Stomach (tissue), 9 donors: ENCODE data around the gene CRTC1. TPM values are rescaled to one million over a fixed set of nuclear protein-coding genes. Genes with fewer than 3 reads are reported as not detected.
A peak's percentile ranks its signal among the peaks of the same experiment; 100 is the strongest.
"Not testable (repeated sequence)": the region's sequence is repeated elsewhere in the genome, so short reads cannot be mapped to it uniquely, and the experiment has no call there.

Source experiments
- DNase-seq, 2 donors: peaks; one replicate each; pipeline versions ENCODE4 v3.0.0 to v3.0.0-alpha.2; 2013 to 2019
- H3K27ac ChIP-seq, 5 donors: fragments of 200-600 bp in 4 of 5; sonication (generic) in 4 of 5; one replicate each; pipeline ENCODE4 v1.5.1; 2013 to 2019; ENCODE audit warnings: mild to moderate bottlenecking in 1 of 5, moderate library complexity in 1 of 5
- H3K27me3 ChIP-seq, 3 donors: fragments of 200-600 bp; sonication (generic); one replicate each; pipeline ENCODE4 v1.5.1; 2017 to 2019; ENCODE audit warnings: mixed run types in 1 of 3
- H3K36me3 ChIP-seq, 4 donors: fragments of 200-600 bp; sonication (generic); 1 replicate in 3 of 4; 2 replicates in 1 of 4; pipeline ENCODE4 v1.5.1; 2016 to 2019
- H3K4me1 ChIP-seq, 4 donors: fragments of 200-600 bp; sonication (generic); one replicate each; pipeline ENCODE4 v1.5.1; 2016 to 2019
- H3K4me3 ChIP-seq, 4 donors: fragments of 200-600 bp; sonication (generic) in 3 of 4; one replicate each; pipeline ENCODE4 v1.5.1; 2016 to 2019; ENCODE audit warnings: mild to moderate bottlenecking in 1 of 4
- H3K9me3 ChIP-seq, 4 donors: fragments of 200-600 bp; sonication (generic); one replicate each; pipeline ENCODE4 v1.5.1; 2016 to 2019
- CTCF ChIP-seq, 7 experiments: fragments of 450-650 bp in 4 of 7; fragments of 200-600 bp in 3 of 7; sonication (generic) in 3 of 7; IDR thresholded peaks; one replicate each; pipeline ENCODE4 v1.5.1; 2016 to 2019; ENCODE audit warnings: antibody characterized with exemption in 7 of 7, control low read depth in 2 of 7, mild to moderate bottlenecking in 1 of 7
- EP300 ChIP-seq: sonication (generic); formaldehyde crosslinking; IDR thresholded peaks from one replicate; pipeline ENCODE4 v1.6.1; 2017; ENCODE audit warnings: antibody characterized with exemption
- POLR2A ChIP-seq, 4 donors: fragments of 450-650 bp; IDR thresholded peaks; one replicate each; pipeline ENCODE4 v1.6.1; 2016; ENCODE audit warnings: antibody characterized with exemption in 4 of 4, control low read depth in 2 of 4, mild to moderate bottlenecking in 1 of 4, moderate library complexity in 1 of 4
- POLR2AphosphoS5 ChIP-seq, 3 donors: sonication (generic); formaldehyde crosslinking; IDR thresholded peaks; one replicate each; pipeline ENCODE4 v1.6.1; 2016; ENCODE audit warnings: antibody characterized with exemption in 3 of 3
- WGBS, 5 donors: extraction: QIAGEN DNeasy Blood & Tissue Kit in 3 of 5; methylation state at CpG; one replicate each; pipeline versions ENCODE4 v1.1.5 to v1.1.7; 2013 to 2018; 5-methylcytosine and 5-hydroxymethylcytosine counted together
- intact Hi-C: fragments of 100-400 bp; cut with DNase I; formaldehyde crosslinking; loops from one replicate; pipeline ENCODE4 v1.15.1; 2023; ENCODE audit warnings: low total_unique reads
- polyA plus RNA-seq, 3 donors: library from polyadenylated mRNA; stranded (reverse); fragments of 200-250 nt; gene quantifications; one replicate each; pipeline ENCODE4 v1.2.3, GENCODE V29; 2013
- total RNA-seq, 5 donors: library from RNA; depleted of rRNA; stranded (reverse); fragments of >200 nt; gene quantifications; one replicate each; pipeline versions ENCODE4 v1.1.0 to v1.2.3, GENCODE V29; 2014 to 2016
- donor health status: healthy with polysubstance abuse.
- donor health status: Bipolar disorder and iron deficiency.
- donor health status: healthy.

CRTC1 gene
- total and polyA plus RNA-seq, 8 donors: 4.2 to 28.0 (median 4.6) TPM; not detected in 1

GRCh38 chr19:18725841-18726770 lies 42.6 kb downstream of the CRTC1 start:
- WGBS, 5 donors: 77 to 89% (median 87%) methylated on average over 15 to 30 of the region's 30 CpGs
- peaks cover 1 to 16% (median 9%) of the 10 kb centered on the region in 4 donors for H3K4me1 ChIP-seq
- no peaks in the 10 kb centered on the region for H3K27me3 ChIP-seq
- H3K4me3 ChIP-seq: no peak overlapping the region
- TF ChIP-seq POLR2A (IDR thresholded peaks at IDR 0.05): no peak
- TF ChIP-seq CTCF (IDR thresholded peaks at IDR 0.05): no peak
- TF ChIP-seq EP300: no peak
- TF ChIP-seq POLR2AphosphoS5 (IDR thresholded peaks at IDR 0.05): peak; percentile 8 to 33 (median 30)
- intact Hi-C loops: no loop called here
- peak in 1 of 2 donors; percentile 22 for DNase-seq
- no peaks in the 10 kb centered on the region for H3K9me3 ChIP-seq
- H3K27ac ChIP-seq: peak overlapping the region in 4 of 5 donors; percentile 41 to 82 (median 52)
- peaks cover 0 to 7% (median 5%) of the 10 kb centered on the region in 4 donors for H3K36me3 ChIP-seq

GRCh38 chr19:18726846-18727245 lies 43.4 kb downstream of the CRTC1 start:
- 76 to 96% (median 80%) methylated on average over 6 of the region's 6 CpGs for WGBS, 5 donors
- DNase-seq: no peak
- Histone ChIP-seq H3K4me1 (peaks cover 9 to 23% (median 14%) of the 10 kb centered on the region in 4 donors), H3K27me3 (no peaks in the 10 kb centered on the region), H3K9me3 (no peaks in the 10 kb centered on the region), H3K36me3 (peaks cover 0 to 7% (median 5%) of the 10 kb centered on the region in 4 donors), H3K27ac (peak overlapping the region in 1 of 5 donors; percentile 82), H3K4me3 (no peak overlapping the region)
- TF ChIP-seq EP300: no peak
- intact Hi-C loops: no loop called here

- H3K27me3 ChIP-seq, H3K36me3 ChIP-seq, H3K4me3 ChIP-seq, H3K9me3 ChIP-seq, DNase-seq, H3K27ac ChIP-seq, intact Hi-C loops: not testable (repeated sequence)
- H3K4me1 ChIP-seq: peaks cover 14 to 29% (median 19%) of the 10 kb centered on the region in 4 donors
- WGBS, 5 donors: 94 to 98% (median 97%) methylated on average over 6 of the region's 6 CpGs
Observed at GRCh38 chr19:18727602-18728001, 44.1 kb downstream of the CRTC1 start.

GRCh38 chr19:18729933-18730530 lies 46.6 kb downstream of the CRTC1 start:
- Histone ChIP-seq H3K4me1 (peaks cover 27 to 50% (median 35%) of the 10 kb centered on the region in 4 donors), H3K9me3 (no peaks in the 10 kb centered on the region), H3K4me3 (no peak overlapping the region), H3K36me3 (no peaks in the 10 kb centered on the region), H3K27ac (no peak overlapping the region), H3K27me3 (no peaks in the 10 kb centered on the region)
- TF ChIP-seq EP300 (no peak), POLR2AphosphoS5 (IDR thresholded peaks at IDR 0.05) (no peak), POLR2A (IDR thresholded peaks at IDR 0.05) (no peak), CTCF (IDR thresholded peaks at IDR 0.05) (no peak)
- WGBS, 5 donors: 94 to 97% (median 95%) methylated on average over 5 to 18 of the region's 18 CpGs
- intact Hi-C loops: no loop called here
- no peak for DNase-seq

GRCh38 chr19:18730885-18731513 lies 47.5 kb downstream of the CRTC1 start:
- 91 to 96% (median 92%) methylated on average over 11 of the region's 11 CpGs for WGBS, 5 donors
- H3K4me3 ChIP-seq: no peak overlapping the region
- peak in 1 of 2 donors; percentile 31 for DNase-seq
- no peak for TF ChIP-seq CTCF (IDR thresholded peaks at IDR 0.05)
- TF ChIP-seq POLR2AphosphoS5 (IDR thresholded peaks at IDR 0.05): no peak
- no peak for TF ChIP-seq EP300
- no peak for TF ChIP-seq POLR2A (IDR thresholded peaks at IDR 0.05)
- intact Hi-C loops: no loop called here
- H3K27ac ChIP-seq: peak overlapping the region in 1 of 5 donors; percentile 64
- no peaks in the 10 kb centered on the region for H3K27me3 ChIP-seq
- H3K4me1 ChIP-seq: peaks cover 21 to 50% (median 38%) of the 10 kb centered on the region in 4 donors
- no peaks in the 10 kb centered on the region for H3K9me3 ChIP-seq
- H3K36me3 ChIP-seq: no peaks in the 10 kb centered on the region
